GM18499 (cell line): Measurements from ENCODE around the gene DDC.
"Not testable (repeated sequence)": the region's sequence is repeated elsewhere in the genome, so short reads cannot be mapped to it uniquely, and the experiment has no call there.

Source experiments
- ATAC-seq: cut with Tn5 transposase; IDR thresholded peaks from one replicate; pipeline ENCODE4 v1.9.1; 2021; ENCODE audit warnings: moderate number of reproducible peaks; ENCODE audit not compliant: insufficient read depth, unreplicated experiment

The DDC gene

DNA sequence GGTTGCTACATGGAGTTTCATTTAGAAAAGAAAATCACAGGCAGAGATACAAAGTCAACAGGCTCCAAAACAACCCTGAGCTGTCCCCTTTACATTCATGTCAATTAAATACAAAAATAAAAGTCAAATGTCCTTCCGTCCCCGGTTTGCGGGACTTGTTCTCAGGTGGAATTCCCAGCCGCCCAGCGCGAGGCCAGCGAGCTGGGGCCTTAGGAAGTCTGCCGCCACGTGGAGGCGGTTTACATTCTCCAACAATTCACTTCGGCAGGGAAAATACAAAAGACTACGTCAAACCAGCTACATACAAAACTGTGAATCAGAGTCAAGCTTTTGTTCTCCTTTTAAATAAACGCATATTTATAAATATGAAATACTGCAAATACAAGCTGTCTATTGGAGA lies 25.3 kb upstream of the DDC start:
- ATAC-seq, result no peak

DNA sequence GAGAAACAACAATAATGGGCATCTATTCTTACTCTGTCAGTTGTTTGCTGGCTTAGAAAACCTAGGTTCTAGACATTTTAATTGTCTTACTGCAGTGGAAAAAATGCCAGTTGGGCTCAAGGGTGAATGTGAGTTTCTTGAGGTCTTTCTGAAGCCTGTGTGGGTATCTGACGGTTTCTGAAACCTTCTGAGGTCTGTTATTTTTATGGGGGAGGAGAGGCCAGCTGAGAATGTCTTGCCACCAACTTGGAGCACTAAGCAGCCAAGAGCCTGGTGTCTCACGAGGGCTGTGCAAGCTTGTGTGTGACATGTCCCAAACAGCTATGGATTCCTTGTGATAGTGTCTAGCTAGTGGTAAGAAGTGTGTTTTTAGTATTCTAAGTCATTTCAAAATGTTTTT lies 24.2 kb upstream of the DDC start:
- ATAC-seq, result no peak

DNA sequence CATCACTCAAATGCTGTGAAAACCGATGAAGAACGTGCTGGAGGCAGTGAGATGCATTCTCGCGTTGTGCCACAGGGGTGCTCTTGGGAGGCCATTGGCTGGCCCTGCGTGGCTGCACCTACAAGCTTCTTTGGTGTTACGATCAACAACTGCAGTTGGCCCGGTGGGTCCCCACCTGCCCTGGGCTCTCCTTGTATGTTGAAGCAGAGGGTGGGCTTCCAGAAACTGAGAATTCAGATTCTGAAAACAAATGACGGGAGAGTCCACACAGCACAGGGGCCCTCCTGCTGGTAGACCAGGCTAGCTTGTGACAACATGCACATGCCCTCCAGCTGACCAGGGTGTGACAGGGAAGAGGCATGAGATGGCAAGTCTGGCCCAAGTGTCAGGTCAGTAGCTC lies 23.7 kb upstream of the DDC start:
- no peak for ATAC-seq

DNA sequence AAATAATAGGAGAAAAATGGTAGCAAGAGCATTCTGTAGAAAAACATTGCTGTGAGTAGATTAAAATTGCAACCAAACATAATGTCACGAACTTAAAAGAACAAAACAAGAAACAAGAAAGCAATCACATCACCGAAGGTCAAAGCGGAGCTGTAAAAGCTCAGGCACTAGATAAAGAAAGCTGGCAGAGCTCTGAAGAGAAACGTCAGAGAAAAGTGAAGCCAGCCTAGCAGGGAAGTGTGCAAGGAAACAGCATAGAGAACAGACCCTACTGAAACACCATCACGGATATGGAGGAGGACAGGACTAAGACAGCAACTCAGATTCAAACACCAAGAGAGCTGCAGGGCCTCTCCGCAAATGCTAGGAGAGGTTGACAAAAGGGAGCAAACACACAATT lies 22.5 kb upstream of the DDC start:
- ATAC-seq, result no peak

DNA sequence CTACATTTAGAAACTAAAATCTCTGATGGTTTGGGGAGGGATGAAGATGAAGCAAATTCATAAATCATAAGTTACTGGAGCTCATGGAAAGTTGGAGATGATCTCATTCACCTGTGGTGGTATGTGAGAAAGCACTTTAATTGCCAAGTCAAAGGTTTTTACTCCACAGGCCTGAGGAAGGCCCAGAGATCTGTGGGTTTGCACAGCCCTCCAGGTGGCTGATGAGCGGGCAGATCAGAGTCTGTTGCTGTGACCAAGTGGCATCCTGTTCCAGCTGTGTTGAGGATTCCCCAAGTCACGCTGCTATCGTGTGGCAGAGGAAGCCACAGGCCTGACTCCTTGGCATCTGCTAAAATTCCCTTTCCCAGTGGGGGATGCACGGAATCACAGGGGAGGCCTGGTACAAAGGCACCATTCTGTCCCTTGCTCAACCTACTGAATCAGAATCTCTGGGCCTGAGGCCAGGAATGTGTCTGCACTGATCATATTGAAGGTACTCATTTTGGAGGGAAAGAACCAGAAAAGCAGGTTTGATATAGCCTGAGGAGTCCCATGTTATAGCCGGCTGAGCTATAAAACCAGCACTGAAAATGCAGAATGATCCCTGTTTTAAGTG lies 19.7 kb upstream of the DDC start:
- no peak for ATAC-seq

DNA sequence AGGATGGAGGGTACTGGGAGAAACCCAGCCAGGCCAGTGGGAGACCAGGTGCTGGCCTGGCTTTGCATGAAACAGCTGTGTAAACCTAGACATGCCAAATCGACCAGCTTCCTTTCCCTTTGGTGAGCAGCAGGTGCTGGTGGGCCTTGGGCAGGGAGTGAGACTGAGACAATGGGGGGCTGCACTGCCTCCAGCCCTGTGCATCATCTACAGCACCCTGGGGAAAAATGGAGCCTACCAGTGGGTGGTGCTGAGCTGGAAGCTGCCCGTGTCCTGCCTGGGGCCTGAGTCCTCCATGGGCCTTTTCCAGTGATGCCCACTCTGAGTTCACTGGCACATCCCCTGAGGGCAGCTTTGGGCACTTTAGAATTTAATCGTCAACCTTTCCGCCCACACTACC lies 19.2 kb upstream of the DDC start:
- ATAC-seq, result no peak

DNA sequence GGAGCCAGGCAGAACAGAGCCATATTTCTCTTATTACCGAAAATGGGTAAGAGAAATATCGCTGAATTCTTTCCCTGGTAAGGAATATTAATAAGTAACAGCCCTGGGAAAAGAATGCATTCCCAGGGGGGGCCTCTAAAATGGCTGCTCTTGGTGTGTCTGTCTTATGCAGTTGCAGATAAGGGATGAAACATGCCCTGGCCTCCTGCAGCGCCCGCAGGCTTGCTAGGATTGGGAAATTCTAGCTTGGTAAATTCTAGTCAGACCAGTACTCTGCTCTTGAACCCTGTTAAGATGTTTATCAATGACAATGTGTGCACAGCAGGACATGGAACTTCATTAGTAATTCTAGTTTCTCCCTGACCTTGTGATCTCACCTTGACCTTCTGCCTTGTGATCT lies 18.1 kb upstream of the DDC start:
- not testable (repeated sequence) for ATAC-seq

DNA sequence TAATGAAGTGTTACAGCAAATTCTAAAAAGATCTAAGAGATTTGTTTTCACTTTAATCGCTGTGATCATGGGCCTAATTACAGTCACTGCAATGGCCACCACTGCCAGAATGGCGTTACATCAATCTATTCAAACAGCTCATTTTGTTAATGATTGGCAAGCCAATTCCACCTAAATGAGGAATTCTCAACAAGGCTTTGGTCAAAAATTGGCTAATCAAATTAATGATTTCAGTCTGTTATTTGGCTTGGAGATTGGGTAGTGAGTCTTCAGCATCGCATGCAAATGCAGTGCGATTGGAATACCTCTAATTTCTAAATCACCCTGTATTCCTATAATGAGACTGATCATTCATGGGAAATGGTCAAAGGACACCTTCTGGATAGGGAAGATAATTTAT lies 17.1 kb upstream of the DDC start:
- ATAC-seq, result not testable (repeated sequence)

DNA sequence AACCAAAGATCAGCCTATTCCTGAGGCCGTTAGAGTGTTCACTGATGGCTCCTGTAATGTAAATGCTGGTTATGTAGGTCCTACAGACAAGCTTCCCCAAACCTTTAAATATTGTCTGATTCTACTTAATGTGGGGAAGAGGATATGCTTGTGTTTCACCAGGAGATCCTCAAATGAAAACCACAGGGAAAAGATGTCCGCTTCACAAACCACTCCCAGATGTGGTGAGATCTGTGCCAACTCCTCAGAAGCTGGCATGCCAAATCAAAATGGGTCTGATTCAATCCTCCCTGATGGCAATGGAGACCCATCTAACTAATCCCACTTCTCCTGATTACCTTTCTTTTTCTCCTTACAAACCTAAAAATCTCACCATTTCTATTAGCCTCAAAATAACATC lies 15.5 kb upstream of the DDC start:
- not testable (repeated sequence) for ATAC-seq

DNA sequence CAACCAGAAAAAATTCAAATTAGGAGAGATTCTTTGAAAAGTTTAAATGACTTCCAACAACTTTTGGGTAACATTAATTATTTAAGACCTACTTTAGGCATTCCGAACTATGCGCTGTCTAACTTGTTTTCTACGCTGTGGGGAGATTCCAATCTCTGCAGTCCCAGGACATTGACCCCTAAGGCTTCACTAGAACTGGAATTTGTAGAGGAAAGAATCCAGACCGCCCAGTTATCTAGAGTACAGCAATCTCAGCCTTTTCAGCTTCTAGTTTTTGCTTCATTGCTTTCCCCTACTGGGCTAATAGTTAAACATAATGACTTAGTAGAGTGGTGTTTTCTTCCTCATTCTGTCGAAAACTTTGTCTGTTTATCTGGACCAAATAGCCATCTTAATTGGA lies 14.9 kb upstream of the DDC start:
- ATAC-seq, result no peak

DNA sequence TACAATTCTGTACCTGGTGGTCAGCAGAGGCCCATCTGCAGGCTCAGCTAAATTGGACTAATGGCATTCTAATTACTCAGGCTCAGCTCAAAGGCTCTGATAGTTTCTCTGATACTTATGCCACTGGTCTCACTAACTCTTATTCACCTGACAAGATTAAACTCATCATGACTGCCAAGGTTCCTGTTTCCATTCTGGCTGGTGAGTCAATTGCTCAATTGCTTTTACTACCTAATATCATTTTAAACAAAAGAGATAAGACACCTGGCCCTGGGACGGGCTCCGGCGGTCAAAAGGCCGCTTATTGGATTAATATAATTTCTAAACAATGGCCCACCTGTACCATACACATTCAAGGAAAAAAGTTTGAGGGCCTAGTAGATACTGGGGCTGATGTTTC lies 12.9 kb upstream of the DDC start:
- ATAC-seq, result not testable (repeated sequence)

DNA sequence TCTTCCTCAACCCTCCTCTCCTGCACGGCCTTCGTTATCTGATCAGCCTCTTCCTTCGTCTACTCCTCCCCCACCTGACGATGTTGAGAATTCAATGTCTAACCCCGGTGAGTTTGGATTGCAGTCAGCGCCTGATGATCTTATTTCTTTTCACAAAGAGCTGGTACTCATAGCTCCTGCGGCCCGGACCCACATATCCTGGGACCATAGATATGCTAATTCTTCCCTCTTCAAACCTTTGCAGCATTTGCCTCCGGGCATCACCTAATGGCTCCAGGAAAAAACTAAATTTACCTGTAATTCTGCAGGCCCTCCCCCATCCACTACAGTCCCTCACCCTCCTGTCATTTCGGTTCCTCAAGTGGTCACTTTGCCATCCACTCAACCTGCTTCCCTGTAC lies 12.4 kb upstream of the DDC start:
- no peak for ATAC-seq

DNA sequence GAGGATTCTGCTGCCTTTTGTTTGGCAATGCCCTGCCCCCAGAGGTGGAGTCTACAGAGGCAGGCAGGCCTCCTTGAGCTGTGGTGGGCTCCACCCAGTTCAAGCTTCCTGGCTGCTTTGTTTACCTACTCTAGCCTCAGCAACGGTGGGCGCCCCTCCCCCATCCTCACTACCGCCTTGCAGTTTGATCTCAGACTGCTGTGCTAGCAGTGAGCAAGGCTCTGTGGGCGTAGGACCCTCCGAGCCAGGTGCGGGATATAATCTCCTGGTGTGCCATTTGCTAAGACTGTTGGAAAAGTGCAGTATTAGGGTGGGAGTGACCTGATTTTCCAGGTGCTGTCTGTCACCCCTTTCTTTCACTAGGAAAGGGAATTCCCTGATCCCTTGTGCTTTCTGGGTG lies 11.2 kb upstream of the DDC start:
- ATAC-seq, result not testable (repeated sequence)

DNA sequence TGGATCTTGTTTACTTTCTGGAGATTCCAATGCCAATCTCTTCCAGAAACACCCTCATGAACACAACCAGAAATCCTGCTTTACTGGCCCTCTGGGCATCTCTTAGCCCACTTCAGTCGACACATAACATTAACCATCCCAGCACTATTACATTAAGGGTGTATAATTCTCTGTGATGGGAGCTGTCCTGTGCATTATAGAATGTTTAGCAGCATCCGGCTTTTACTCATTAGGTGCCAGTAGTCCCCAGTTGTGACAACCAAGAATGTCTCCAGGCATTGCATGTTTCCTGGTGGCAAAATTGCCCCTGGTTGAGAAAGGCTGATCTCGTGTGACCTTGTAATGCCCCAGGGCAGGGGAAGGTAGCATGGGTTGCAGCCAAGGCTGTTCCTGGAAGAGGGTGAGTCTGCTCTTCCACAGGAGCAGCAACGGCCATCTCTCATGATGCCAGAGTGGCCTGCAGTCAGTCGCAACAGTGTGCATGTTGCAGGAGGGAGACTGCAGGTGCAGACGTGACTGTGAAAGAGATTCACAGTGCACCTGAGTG lies 2.6 kb upstream of the DDC start:
- ATAC-seq, result no peak

DNA sequence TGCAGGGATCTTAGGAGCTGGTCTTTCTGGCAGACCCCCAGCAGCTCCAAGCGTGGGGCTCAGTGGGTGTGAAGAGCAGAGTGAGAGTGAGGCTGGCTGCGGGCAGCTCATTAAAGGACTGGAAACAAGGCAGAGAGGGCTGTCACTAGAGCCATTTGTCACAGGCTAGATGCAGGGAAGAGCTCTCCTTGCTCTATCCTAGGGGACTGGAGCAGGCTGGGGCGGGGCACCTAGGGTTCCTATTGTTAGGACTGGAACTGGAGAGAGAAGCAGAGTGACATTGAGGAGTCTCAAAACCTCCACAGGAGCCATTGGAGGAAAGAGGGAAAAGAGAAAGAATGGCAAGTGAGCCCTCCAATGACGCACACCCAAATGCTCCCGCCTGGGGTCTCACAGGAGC lies 772 bp upstream of the DDC start:
- ATAC-seq, result no peak

DNA sequence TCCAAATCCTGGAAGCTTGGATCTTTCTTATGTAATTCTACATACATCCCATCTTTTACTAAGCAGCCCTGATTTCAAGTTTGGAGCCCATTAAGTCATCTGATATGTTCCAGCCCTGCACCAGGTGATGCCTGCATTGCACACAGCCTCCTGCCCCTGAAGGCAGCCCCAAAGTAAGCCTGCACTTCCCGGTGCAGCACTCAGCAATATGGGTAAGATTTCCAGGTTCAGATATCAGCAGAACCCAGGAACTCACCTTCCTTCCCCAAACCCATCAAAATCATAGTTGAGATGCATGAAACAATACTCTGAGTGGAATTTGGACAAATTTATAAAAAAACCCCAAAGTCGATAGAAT lies 333 bp upstream of the DDC start:
- no peak for ATAC-seq

DNA sequence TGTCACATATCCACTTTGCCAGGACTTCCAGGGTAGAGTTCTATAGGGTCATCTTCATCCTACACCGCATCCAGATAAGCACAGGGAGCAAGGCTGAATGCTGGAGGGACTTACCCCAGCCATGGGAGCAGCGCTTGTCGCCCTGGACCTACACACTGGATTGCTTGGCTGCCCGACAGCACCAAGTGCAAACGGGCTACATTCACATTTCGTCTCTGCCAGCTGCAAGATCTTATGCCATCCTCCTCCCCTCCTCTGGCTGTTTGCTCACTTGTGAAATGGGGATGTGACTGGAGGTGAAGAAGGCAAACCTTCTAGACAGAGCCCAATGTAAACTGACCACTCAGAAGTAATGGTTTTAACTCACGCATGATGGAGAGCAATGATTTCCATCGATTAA lies 1.0 kb downstream of the DDC start:
- ATAC-seq, result no peak

DNA sequence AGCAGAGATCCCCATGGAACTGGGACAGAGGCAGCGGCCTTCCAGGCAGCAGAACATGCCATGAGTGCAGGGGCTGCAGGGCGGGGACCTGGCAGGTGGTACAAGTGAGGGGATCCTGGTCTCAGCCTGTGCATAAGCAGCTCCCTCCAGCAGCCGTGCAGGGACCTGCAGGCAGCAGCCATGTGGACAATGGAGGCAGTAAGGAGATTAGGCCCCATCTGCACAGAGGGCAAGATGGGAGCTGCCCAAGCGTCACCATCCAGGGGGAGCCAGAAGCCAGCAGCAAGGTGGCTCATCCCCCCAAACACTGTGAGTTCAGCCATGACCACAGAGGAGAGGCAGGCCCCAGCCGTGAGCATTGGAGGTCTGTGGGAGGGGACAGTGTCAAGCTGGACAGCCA lies 3.1 kb downstream of the DDC start:
- ATAC-seq, result no peak

DNA sequence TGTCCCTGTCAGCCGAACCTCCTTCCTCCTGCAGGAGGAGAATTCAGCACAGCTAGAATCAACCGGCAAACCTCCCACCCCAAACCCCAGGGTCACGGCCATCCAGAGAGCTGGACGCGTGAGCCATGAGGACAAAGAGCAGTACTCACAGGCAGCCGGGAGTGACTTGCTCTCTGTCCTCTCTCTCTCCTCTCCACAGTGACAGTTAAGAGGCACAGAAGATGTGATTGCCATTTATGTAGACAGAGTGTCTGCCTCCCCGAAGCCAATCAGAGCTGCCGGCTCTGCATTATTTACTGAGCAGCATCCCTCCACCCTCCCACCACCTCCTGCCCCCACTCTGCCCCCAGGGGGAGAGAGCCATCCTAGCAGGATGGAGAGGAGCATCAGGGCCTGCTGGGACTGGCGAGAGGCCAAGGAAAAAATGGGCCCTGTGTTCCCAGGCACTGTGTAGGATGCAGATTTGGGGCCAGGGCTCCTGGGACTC lies 4.3 kb downstream of the DDC start:
- ATAC-seq, result no peak

DNA sequence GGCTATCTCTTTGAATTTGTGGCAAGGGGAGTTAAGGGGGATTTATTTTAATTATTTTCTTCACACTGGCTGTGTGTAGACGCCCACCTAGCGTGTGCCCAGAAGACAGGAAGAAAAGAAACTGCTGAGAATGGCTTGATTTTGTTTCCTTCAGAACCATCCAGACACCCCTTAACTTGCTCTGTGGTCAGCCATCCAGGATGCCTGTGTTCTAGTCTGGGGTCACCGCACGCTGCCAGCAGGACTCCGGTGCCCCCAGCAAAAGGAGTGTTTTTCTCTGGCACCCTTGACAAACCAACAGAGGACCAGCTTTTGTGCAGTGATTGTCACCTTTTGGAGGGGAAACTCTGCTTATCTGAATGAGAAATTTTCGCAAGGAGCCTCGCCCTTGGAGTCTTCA lies 5.3 kb downstream of the DDC start:
- no peak for ATAC-seq

DNA sequence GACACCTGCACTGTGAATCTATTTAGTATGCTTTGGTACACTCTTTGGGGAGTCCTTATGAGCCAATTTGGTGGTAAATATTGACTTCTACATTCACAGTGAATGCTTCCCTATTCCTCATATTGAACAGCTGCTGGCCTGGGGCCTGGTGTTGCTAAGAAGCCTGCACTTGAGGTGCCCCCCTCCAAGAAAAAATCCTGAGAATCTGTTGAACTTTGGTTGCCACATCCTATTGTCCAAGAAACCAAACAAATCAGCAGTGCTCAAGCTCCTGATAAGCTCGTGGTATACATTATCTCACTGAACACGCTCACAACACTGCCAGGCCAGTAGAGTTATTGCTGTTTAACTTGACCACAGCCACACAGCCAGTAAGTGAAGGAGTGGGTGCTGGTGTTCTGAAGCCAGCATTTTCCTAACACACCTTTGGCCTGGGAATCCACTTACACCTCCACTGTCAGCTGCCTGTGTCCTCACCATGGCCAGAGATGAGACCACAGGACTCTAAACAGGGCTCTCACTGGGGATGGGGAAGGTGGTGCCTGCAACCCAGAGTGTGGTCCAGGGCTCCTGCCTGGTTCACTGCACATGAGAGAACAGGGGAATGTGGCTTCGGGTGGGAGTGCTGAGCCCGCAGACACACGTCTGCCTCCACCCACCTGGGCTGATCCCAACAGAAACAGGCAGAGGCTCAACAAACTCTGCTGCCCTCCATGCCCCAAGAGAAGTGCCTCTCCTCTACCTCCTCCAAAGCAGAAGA lies 6.7 kb downstream of the DDC start:
- no peak for ATAC-seq

DNA sequence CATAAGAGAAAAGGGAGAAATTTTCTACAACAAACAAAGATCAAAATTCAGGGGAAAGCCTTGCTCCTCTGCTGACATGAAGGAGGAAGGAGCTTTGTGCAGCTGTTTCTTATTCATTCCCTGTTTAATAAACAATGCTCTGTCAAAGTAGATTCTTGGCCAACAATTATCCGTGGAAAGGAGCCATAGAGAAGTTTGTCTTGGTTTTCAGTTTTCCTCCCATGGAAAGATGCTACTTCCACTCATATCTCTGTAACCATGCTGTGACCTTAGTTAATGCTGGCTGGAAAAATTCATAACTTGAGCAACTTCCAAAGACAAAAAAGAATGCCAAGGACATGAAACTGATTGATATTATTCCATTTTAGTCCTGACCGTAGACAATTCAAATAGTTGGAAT lies 8.1 kb downstream of the DDC start:
- ATAC-seq, result no peak
